Measurements from ENCODE around the gene CD244.

GRCh38 chr1:160835751-160836150 lies 26.9 kb downstream of the CD244 start:
- no peak for TF ChIP-seq CTCF (conservative IDR thresholded peaks at IDR 0.05)
- no peak for TF ChIP-seq EZH2 (IDR thresholded peaks at IDR 0.05; ENCODE audit: low read depth)

Measured in PC-9 (cell line).